ENCODE data around the gene TMEM42. TPM values are rescaled to one million over a fixed set of nuclear protein-coding genes. Genes with fewer than 3 reads are reported as not detected.

The TMEM42 gene
- total and polyA plus RNA-seq, 2 experiments from 2014 or later, result 23.2 to 35.0 TPM

DNA sequence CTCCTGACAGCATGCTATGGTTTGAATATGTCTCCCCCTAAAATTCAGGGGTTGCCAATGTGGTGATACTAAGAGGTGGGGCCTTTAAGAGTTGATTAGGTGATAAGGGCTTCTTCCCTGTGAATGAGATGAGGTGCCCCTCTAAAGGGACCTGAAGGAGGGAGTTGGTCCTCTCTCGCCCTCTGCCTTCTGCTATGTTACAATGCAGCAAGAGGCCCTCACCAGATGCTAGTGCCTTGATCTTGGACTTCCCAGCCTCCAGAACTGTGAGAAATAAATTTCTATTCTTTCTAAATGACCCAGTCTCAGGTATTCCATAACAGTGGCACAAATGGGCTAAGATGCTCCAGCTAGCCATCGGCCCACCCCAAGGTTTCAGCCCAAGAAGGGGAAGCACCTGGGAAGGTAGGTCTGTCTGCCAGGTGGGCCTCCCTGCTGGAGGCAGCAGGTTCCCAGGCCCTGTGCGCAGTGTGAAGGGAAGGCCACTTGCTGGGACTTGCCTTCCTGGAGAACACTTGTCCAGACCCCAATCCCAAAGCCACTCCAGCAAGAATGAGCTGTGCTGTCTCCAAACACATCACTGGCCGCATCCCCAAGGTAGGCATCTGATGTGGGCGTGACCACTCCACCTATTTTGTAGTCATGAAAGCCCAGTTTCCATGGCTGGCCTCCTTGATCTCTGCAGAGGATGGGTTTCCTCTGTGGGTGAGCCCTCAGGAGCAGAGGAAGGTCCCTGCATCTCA is 21.7 kb downstream of the TMEM42 start:
- peak overlapping the region; percentile 58 for H3K4me2 ChIP-seq (ENCODE audit: unreplicated experiment)
- H2AFZ ChIP-seq, result peak overlapping the region; percentile 44
- 81 to 85% methylated on average over 5 of the region's 5 CpGs for WGBS, 2 experiments (ENCODE audit: low coverage in 1 of 2, low lambda C conversion rate in 2 of 2, missing lambda C conversion rate in 2 of 2)
- H3K27me3 ChIP-seq (replicated peaks; ENCODE audit: insufficient read depth), result no peaks in the 10 kb centered on the region
- H3K9ac ChIP-seq, result peak overlapping the region; percentile 49
- H3K4me3 ChIP-seq, result peak overlapping the region; percentile 32
- H3K36me3 ChIP-seq (ENCODE audit: low read depth), result no peaks in the 10 kb centered on the region
- no peaks in the 10 kb centered on the region for H3K79me2 ChIP-seq (ENCODE audit: insufficient read depth)
- peak overlapping the region; percentile 74 for H3K27ac ChIP-seq
- 0 out of 2 replicates have a peak, but pooled peaks cover 10% of the 10 kb centered on the region for H3F3A ChIP-seq (ENCODE audit: insufficient read depth)
- in situ Hi-C loops (cut with MboI), result no loop called here
- H4K20me1 ChIP-seq (ENCODE audit: insufficient read depth), result no peaks in the 10 kb centered on the region
- H3K9me3 ChIP-seq (ENCODE audit: low read depth), result no peaks in the 10 kb centered on the region
- H3K9me2 ChIP-seq (ENCODE audit: insufficient read depth), result no peaks in the 10 kb centered on the region
- peak; percentile 10 for DNase-seq
- H3K4me1 ChIP-seq (ENCODE audit: insufficient read depth), result peaks cover 25% of the 10 kb centered on the region
- TF ChIP-seq EZH2phosphoT487 (IDR thresholded peaks at IDR 0.05; ENCODE audit: insufficient read depth, low read depth), result no peak
- no peak for TF ChIP-seq EZH2 (IDR thresholded peaks at IDR 0.05; ENCODE audit: insufficient read depth, poor library complexity, severe bottlenecking)

GRCh38 chr3:44883999-44884431 is 22.3 kb downstream of the TMEM42 start:
- H3K4me1 ChIP-seq (ENCODE audit: insufficient read depth), result peaks cover 25% of the 10 kb centered on the region
- in situ Hi-C loops (cut with MboI), result no loop called here
- peak; percentile 92 for DNase-seq
- TF ChIP-seq EZH2 (IDR thresholded peaks at IDR 0.05; ENCODE audit: insufficient read depth, poor library complexity, severe bottlenecking) (no peak), EZH2phosphoT487 (IDR thresholded peaks at IDR 0.05; ENCODE audit: insufficient read depth, low read depth) (no peak)
- peak overlapping the region; percentile 74 for H3K27ac ChIP-seq
- no peaks in the 10 kb centered on the region for H3K79me2 ChIP-seq (ENCODE audit: insufficient read depth)
- WGBS, 2 experiments (ENCODE audit: low coverage in 1 of 2, low lambda C conversion rate in 2 of 2, missing lambda C conversion rate in 2 of 2), result 0 to 2% methylated on average over 4 of the region's 4 CpGs
- no peaks in the 10 kb centered on the region for H3K27me3 ChIP-seq (replicated peaks; ENCODE audit: insufficient read depth)
- H3K4me3 ChIP-seq, result peak overlapping the region; percentile 32
- peak overlapping the region; percentile 58 for H3K4me2 ChIP-seq (ENCODE audit: unreplicated experiment)
- H3K36me3 ChIP-seq (ENCODE audit: low read depth), result no peaks in the 10 kb centered on the region
- H3K9me2 ChIP-seq (ENCODE audit: insufficient read depth), result no peaks in the 10 kb centered on the region
- no peaks in the 10 kb centered on the region for H3K9me3 ChIP-seq (ENCODE audit: low read depth)
- 0 out of 2 replicates have a peak, but pooled peaks cover 10% of the 10 kb centered on the region for H3F3A ChIP-seq (ENCODE audit: insufficient read depth)
- peak overlapping the region; percentile 49 for H3K9ac ChIP-seq
- H2AFZ ChIP-seq, result peak overlapping the region; percentile 44
- H4K20me1 ChIP-seq (ENCODE audit: insufficient read depth), result no peaks in the 10 kb centered on the region

DNA sequence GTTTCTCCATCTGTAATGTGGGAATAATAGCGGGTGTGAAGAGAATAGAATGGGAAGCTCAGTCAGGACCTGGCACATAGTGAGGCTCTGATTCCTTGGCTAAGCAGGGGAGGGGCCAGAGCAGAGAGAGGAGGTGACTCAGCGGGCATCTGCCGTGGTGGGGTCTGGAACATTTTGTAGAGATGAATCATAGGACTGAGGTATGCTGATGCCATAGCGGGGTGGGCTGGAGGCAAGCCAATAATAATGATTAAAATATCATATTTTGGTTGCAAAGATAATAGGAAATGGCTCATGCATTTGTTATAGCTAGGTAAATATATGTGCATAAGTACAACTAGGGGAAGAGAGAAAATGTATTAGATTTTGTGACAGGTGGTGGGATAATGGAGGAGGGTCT is 23.9 kb downstream of the TMEM42 start:
- H3K4me2 ChIP-seq (ENCODE audit: unreplicated experiment), result peak overlapping the region; percentile 64

DNA sequence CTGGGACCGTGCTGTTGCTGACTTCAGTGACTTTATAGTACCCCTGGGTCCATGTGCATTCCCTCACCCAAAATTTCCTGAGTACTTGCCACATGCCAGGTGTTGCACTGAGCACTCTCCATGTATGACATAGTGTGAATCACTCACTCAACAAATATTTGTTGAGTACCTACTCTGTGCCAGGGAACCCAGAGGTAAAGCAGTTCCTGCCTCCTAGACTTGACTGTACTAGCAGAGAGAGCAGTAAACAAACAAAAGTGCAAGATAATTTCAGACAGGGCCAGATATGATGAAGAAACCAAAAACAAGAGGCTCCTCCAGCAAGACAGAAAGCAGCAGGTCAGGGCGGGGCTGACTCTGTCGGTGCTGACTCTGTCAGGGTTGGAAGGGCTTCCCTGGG is 24.8 kb downstream of the TMEM42 start:
- Histone ChIP-seq H3K9ac (no peak overlapping the region), H3K27me3 (replicated peaks; ENCODE audit: insufficient read depth) (no peaks in the 10 kb centered on the region), H3K79me2 (ENCODE audit: insufficient read depth) (no peaks in the 10 kb centered on the region), H3K4me3 (no peak overlapping the region), H3K36me3 (ENCODE audit: low read depth) (no peaks in the 10 kb centered on the region), H3K4me2 (ENCODE audit: unreplicated experiment) (no peak overlapping the region), H4K20me1 (ENCODE audit: insufficient read depth) (no peaks in the 10 kb centered on the region), H3K27ac (no peak overlapping the region), H3F3A (ENCODE audit: insufficient read depth) (0 out of 2 replicates have a peak, but pooled peaks cover 10% of the 10 kb centered on the region), H2AFZ (no peak overlapping the region), H3K9me2 (ENCODE audit: insufficient read depth) (no peaks in the 10 kb centered on the region), H3K9me3 (ENCODE audit: low read depth) (no peaks in the 10 kb centered on the region), H3K4me1 (ENCODE audit: insufficient read depth) (peaks cover 25% of the 10 kb centered on the region)
- 73 to 79% methylated on average over 3 of the region's 3 CpGs for WGBS, 2 experiments (ENCODE audit: low coverage in 1 of 2, low lambda C conversion rate in 2 of 2, missing lambda C conversion rate in 2 of 2)
- in situ Hi-C loops (cut with MboI), result no loop called here
- TF ChIP-seq EZH2 (IDR thresholded peaks at IDR 0.05; ENCODE audit: insufficient read depth, poor library complexity, severe bottlenecking) (no peak), EZH2phosphoT487 (IDR thresholded peaks at IDR 0.05; ENCODE audit: insufficient read depth, low read depth) (no peak)
- DNase-seq, result peak; percentile 16

More for the DNA sequence above, 23.9 kb downstream of the TMEM42 start:
- Histone ChIP-seq H3K27ac (no peak overlapping the region), H3K9me3 (ENCODE audit: low read depth) (no peaks in the 10 kb centered on the region), H3K36me3 (ENCODE audit: low read depth) (no peaks in the 10 kb centered on the region), H3K9ac (no peak overlapping the region), H3K4me1 (ENCODE audit: insufficient read depth) (peaks cover 25% of the 10 kb centered on the region), H4K20me1 (ENCODE audit: insufficient read depth) (no peaks in the 10 kb centered on the region), H3K9me2 (ENCODE audit: insufficient read depth) (no peaks in the 10 kb centered on the region), H3K79me2 (ENCODE audit: insufficient read depth) (no peaks in the 10 kb centered on the region), H3K27me3 (replicated peaks; ENCODE audit: insufficient read depth) (no peaks in the 10 kb centered on the region), H3F3A (ENCODE audit: insufficient read depth) (0 out of 2 replicates have a peak, but pooled peaks cover 10% of the 10 kb centered on the region), H3K4me3 (no peak overlapping the region), H2AFZ (no peak overlapping the region)
- 8 to 9% methylated on average over 4 of the region's 4 CpGs for WGBS, 2 experiments (ENCODE audit: low coverage in 1 of 2, low lambda C conversion rate in 2 of 2, missing lambda C conversion rate in 2 of 2)
- no peak for TF ChIP-seq EZH2phosphoT487 (IDR thresholded peaks at IDR 0.05; ENCODE audit: insufficient read depth, low read depth)
- TF ChIP-seq EZH2 (IDR thresholded peaks at IDR 0.05; ENCODE audit: insufficient read depth, poor library complexity, severe bottlenecking), result no peak
- in situ Hi-C loops (cut with MboI), result no loop called here
- DNase-seq, result peak; percentile 95
